AG09309 (cell line): ENCODE measurements around the gene UBALD2.
"Not testable (repeated sequence)": the region's sequence is repeated elsewhere in the genome, so short reads cannot be mapped to it uniquely, and the experiment has no call there.

Experiments
- DNase-seq: peaks from one replicate; pipeline ENCODE4 v3.0.0-alpha.2; 2010; ENCODE audit warnings: low read depth
- H3K4me3 ChIP-seq: 2 replicates; pipeline ENCODE4 v1.5.1; 2011; ENCODE audit warnings: mild to moderate bottlenecking, low read depth, low read length, moderate library complexity; ENCODE audit not compliant: control insufficient read depth
- CTCF ChIP-seq: IDR thresholded peaks from 2 replicates; pipeline ENCODE4 v1.5.1; 2011; ENCODE audit warnings: mild to moderate bottlenecking, low read depth, low read length, inconsistent platforms; ENCODE audit not compliant: insufficient read depth, control insufficient read depth; ENCODE audit errors: missing control alignments

The UBALD2 gene

GRCh38 chr17:76266244-76266938 lies 1.2 kb downstream of the UBALD2 start:
- TF ChIP-seq CTCF, result no peak
- no peak for DNase-seq
- H3K4me3 ChIP-seq, result peak overlapping the region; percentile 75

- TF ChIP-seq CTCF, result no peak
- peak overlapping the region; percentile 75 for H3K4me3 ChIP-seq
These were observed 2.0 kb downstream of the UBALD2 start for GRCh38 chr17:76267051-76267576.

GRCh38 chr17:76267581-76268001 lies 2.4 kb downstream of the UBALD2 start:
- DNase-seq, H3K4me3 ChIP-seq: not testable (repeated sequence)

More at GRCh38 chr17:76267051-76267576, 2.0 kb downstream of the UBALD2 start:
- DNase-seq, result no peak

- no peak for TF ChIP-seq CTCF
- H3K4me3 ChIP-seq, result no peak overlapping the region
- DNase-seq, result no peak
These were observed 3.0 kb downstream of the UBALD2 start for GRCh38 chr17:76268015-76268749.

- no peak for TF ChIP-seq CTCF
- no peak overlapping the region for H3K4me3 ChIP-seq
- no peak for DNase-seq
These were observed 4.1 kb downstream of the UBALD2 start for GRCh38 chr17:76268991-76269981.

GRCh38 chr17:76270127-76270592 lies 5.0 kb downstream of the UBALD2 start:
- no peak for TF ChIP-seq CTCF
- DNase-seq, result no peak
- no peak overlapping the region for H3K4me3 ChIP-seq
